ENCODE measurements around the gene INHBE. TPM values are rescaled to one million over a fixed set of nuclear protein-coding genes. Genes with fewer than 3 reads are reported as not detected.
"Not testable (repeated sequence)": the region's sequence is repeated elsewhere in the genome, so short reads cannot be mapped to it uniquely, and the experiment has no call there.

Gene INHBE
- total RNA-seq, 1 experiment from 2014 or later: 13.9 TPM

- Mint-ChIP-seq H3K4me1 (ENCODE audit: low read depth, unreplicated experiment) (no peaks in the 10 kb centered on the region), H3K9me3 (ENCODE audit: unreplicated experiment) (no peaks in the 10 kb centered on the region), H3K4me3 (ENCODE audit: unreplicated experiment) (no peak overlapping the region), H3K27ac (ENCODE audit: unreplicated experiment) (no peak overlapping the region), H3K27me3 (ENCODE audit: insufficient read depth, unreplicated experiment) (no peaks in the 10 kb centered on the region), H3K36me3 (ENCODE audit: insufficient read depth, unreplicated experiment) (no peaks in the 10 kb centered on the region)
- no peaks in the 10 kb centered on the region for H3K27me3 ChIP-seq (replicated peaks; ENCODE audit: control insufficient read depth, insufficient read depth, low read length)
- H3K9me3 ChIP-seq: no peaks in the 10 kb centered on the region
- intact Hi-C loops (cut with micrococcal nuclease; ENCODE audit: unreplicated experiment): no loop called here
- no peak for DNase-seq
- no TSS peak for BruUV-seq (replicated peaks)
- ChIA-PET POLR2A (no interaction called here), CTCF (no interaction called here)
- H3K4me1 ChIP-seq: no peaks in the 10 kb centered on the region
- no peaks in the 10 kb centered on the region for H3K36me3 ChIP-seq (ENCODE audit: control insufficient read depth, insufficient read depth, low read length)
- no peak for TF ChIP-seq CTCF (IDR thresholded peaks at IDR 0.05; ENCODE audit: insufficient read depth in 1 of 2, low read depth in 1 of 2, low read length in 1 of 2, severe bottlenecking in 1 of 2, unreplicated experiment in 1 of 2)
- H3K4me3 ChIP-seq (ENCODE audit: low read depth, low read length): no peak overlapping the region
These were observed 13.2 kb upstream of the INHBE start for GRCh38 chr12:57441846-57442427.

GRCh38 chr12:57444337-57444736 lies 10.8 kb upstream of the INHBE start:
- H3K4me1 ChIP-seq; H3K27ac Mint-ChIP-seq (ENCODE audit: unreplicated experiment); H3K27me3 Mint-ChIP-seq (ENCODE audit: insufficient read depth, unreplicated experiment); H3K36me3 ChIP-seq (ENCODE audit: control insufficient read depth, insufficient read depth, low read length); CTCF ChIA-PET; BruUV-seq (replicated peaks); H3K9me3 ChIP-seq; H3K4me3 ChIP-seq (ENCODE audit: low read depth, low read length); H3K9me3 Mint-ChIP-seq (ENCODE audit: unreplicated experiment); H3K4me1 Mint-ChIP-seq (ENCODE audit: low read depth, unreplicated experiment); intact Hi-C loops (cut with micrococcal nuclease; ENCODE audit: unreplicated experiment); DNase-seq; H3K36me3 Mint-ChIP-seq (ENCODE audit: insufficient read depth, unreplicated experiment); H3K4me3 Mint-ChIP-seq (ENCODE audit: unreplicated experiment); H3K27me3 ChIP-seq (replicated peaks; ENCODE audit: control insufficient read depth, insufficient read depth, low read length): not testable (repeated sequence)
- POLR2A ChIA-PET: interaction anchor here (0.6 kb wide), 1 partner anchor 128 kb away, joined by 3 read pairs; no protein-coding TSS in a partner anchor

- POLR2A ChIA-PET: interaction anchor here (0.6 kb wide), 2 partner anchors 128 to 137 kb away, joined by 3 read pairs; no protein-coding TSS in a partner anchor
These were observed 10.4 kb upstream of the INHBE start for GRCh38 chr12:57444744-57445143.

More at GRCh38 chr12:57444744-57445143, 10.4 kb upstream of the INHBE start:
- Mint-ChIP-seq H3K4me3 (ENCODE audit: unreplicated experiment) (no peak overlapping the region), H3K4me1 (ENCODE audit: low read depth, unreplicated experiment) (no peaks in the 10 kb centered on the region), H3K27ac (ENCODE audit: unreplicated experiment) (no peak overlapping the region), H3K36me3 (ENCODE audit: insufficient read depth, unreplicated experiment) (no peaks in the 10 kb centered on the region), H3K27me3 (ENCODE audit: insufficient read depth, unreplicated experiment) (no peaks in the 10 kb centered on the region), H3K9me3 (ENCODE audit: unreplicated experiment) (no peaks in the 10 kb centered on the region)
- no peaks in the 10 kb centered on the region for H3K4me1 ChIP-seq
- DNase-seq: no peak
- no TSS peak for BruUV-seq (replicated peaks)
- intact Hi-C loops (cut with micrococcal nuclease; ENCODE audit: unreplicated experiment): no loop called here
- CTCF ChIA-PET: no interaction called here
- no peaks in the 10 kb centered on the region for H3K9me3 ChIP-seq
- no peak overlapping the region for H3K4me3 ChIP-seq (ENCODE audit: low read depth, low read length)
- TF ChIP-seq CTCF (IDR thresholded peaks at IDR 0.05; ENCODE audit: insufficient read depth in 1 of 2, low read depth in 1 of 2, low read length in 1 of 2, severe bottlenecking in 1 of 2, unreplicated experiment in 1 of 2): no peak
- H3K36me3 ChIP-seq (ENCODE audit: control insufficient read depth, insufficient read depth, low read length): no peaks in the 10 kb centered on the region
- H3K27me3 ChIP-seq (replicated peaks; ENCODE audit: control insufficient read depth, insufficient read depth, low read length): no peaks in the 10 kb centered on the region

All from Caco-2 (cell line).